ENCODE data around the gene CYFIP1.

CYFIP1 gene

DNA sequence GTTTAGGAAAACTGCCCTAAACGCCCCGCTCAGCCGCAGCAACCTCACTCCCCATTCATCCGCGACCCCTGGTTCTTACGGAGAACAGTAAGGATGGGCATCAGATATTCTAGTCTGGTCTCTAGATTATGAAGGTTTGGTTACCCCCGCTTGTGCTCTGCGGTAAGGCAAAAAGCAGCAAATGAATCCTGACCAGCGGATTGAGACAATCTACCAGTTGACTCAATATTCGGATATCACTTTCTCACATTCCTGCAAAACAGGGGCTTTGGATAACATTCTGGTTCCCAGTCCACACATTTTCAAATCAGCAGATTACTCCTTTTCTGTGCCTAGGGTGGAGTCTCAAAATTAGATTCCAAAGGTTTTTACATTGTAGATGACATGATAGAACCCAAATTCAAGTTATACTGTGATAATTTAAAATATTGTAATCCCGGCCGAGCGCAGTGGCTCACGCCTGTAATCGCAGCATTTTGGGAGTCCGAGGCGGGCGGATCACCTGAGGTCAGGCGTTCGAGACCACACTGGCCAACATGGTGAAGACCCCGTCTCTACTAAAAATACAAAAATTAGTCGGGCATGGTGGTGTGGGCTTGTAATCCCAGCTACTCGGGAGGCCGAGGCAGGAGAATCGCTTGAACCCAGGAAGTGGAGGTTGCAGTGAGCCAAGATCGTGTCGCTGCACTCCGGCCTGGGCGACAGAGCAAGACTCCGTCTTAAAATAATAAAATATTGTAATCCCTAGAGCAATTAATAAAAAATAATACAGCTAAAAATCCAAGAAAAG is 1.1 kb upstream of the CYFIP1 start:
- no peak for TF ChIP-seq JUND (IDR thresholded peaks at IDR 0.05; ENCODE audit: low read depth)
- in situ Hi-C loops (cut with HindIII; ENCODE audit: low pct_unique_long_range_greater_than_20kb, low sequenced_read_pairs): no loop called here
- no peak for DNase-seq (ENCODE audit: low read depth in 1 of 2, low spot score in 1 of 2)

DNA sequence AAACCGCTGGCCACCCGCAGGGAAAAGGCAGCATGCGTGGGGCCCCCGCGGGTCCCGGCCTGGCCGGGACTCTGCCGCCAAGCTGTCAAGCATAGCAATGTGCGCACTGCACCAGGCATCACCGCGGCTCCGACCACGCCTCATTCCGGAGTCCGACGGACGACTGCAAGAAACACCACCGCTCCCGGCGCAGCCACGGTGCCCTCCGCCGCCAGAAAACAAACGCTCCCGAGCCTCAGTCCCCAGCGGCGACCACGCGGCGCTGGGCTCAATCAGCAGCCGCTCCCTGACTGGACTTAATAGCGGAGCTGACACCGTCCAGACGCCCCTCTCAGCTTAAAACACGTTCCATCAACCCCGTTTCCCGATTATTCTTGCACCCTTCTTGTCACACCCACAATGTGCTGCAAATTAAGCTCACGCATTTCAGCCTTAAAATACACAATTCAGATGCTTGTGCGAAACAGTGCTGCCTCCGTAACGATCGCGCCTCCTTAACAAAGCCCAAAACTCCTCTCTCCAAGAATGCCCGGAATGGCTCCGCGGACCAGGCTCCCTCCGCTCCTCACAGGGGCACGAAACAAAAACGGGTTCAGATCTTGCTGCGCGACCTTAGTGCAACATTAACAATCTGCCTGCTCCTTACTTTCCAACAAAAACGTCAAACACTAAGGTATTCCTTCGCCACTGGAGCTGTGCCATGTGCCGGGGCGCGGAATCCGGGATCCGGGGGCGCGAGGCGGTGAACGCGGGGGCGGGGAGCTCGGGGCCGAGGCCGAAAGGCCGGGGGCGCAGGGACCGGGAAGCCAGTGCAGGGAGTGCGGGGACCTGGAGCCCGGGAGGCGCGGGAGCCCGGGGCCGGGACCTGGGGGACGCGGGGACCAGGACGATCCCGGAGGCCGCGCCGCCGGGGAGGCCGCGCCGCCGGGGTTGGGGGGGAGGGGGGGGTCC is 655 bp downstream of the CYFIP1 start:
- in situ Hi-C loops (cut with HindIII; ENCODE audit: low pct_unique_long_range_greater_than_20kb, low sequenced_read_pairs): no loop called here
- DNase-seq (ENCODE audit: low read depth in 1 of 2, low spot score in 1 of 2): peak; percentile 56 to 59
- TF ChIP-seq JUND (IDR thresholded peaks at IDR 0.05; ENCODE audit: low read depth): no peak

DNA sequence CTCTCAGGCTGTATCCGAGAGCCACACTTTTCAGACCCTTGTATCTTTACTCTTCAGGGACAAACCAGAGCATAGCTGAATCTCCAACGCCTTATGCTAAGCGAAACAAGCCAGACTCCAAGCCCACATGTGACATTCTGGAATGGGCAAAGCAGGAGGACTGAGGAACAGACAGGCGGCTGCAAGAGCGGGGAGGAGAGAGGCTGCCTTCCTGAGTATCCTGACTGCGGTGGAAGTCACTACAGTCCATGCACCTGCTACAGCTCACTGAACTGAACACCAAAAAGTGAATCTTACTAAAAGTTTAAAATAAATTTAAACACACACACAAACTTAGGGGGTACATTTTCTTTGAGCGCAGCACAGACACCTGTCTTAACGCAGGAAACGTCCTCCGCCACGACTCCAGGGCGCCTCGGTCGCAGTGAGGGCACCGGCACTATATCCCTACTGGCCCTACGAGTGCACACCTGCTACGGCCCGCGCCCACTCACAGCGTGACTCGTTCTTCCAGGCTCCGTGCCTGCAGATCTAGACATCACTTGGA is 1.4 kb downstream of the CYFIP1 start:
- in situ Hi-C loops (cut with HindIII; ENCODE audit: low pct_unique_long_range_greater_than_20kb, low sequenced_read_pairs): no loop called here

DNA sequence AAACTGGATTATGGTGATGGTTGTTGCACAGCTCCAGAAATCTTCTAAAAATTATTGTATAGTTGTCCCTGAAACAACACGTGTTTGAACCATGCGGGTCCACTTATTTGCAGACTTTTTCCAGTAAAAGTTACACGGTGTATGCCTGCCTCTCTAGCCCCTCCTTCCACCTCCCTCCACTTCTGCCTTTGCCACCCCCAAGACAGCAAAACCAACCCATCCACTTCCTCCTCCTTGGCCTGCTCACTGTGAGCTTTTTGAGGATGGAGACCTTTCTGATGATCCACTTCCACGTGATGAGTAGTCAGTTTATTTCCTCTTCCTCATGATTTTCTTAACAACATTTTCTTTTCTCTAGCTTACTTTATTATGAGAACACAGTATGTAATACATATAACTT is 5.4 kb downstream of the CYFIP1 start:
- DNase-seq (ENCODE audit: low read depth in 1 of 2, low spot score in 1 of 2): no peak
- no peak for TF ChIP-seq JUND (IDR thresholded peaks at IDR 0.05; ENCODE audit: low read depth)
- in situ Hi-C loops (cut with HindIII; ENCODE audit: low pct_unique_long_range_greater_than_20kb, low sequenced_read_pairs): no loop called here

More for the DNA sequence above, 1.4 kb downstream of the CYFIP1 start:
- DNase-seq (ENCODE audit: low read depth in 1 of 2, low spot score in 1 of 2): peak; percentile 33 to 52
- no peak for TF ChIP-seq JUND (IDR thresholded peaks at IDR 0.05; ENCODE audit: low read depth)

DNA sequence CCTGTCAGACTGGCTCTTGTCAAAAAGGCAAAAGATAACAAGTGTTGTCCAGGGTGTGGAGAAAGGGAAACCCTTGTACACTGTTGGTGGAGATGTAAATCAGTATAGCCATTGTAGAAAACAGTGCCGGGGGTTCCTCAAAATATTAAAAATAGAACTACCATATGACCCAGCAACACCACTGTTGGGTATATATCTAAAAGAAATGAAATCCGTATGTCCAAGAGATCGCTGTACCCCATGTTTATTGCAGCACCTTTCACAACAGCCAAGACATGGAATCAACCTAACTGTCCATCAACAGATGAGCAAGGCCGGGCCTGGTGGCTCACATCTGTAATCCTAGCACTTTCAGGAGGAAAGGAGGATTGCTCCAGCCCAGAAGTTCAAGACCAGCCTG is 6.2 kb downstream of the CYFIP1 start:
- DNase-seq (ENCODE audit: low read depth in 1 of 2, low spot score in 1 of 2): no peak
- TF ChIP-seq JUND (IDR thresholded peaks at IDR 0.05; ENCODE audit: low read depth): no peak
- in situ Hi-C loops (cut with HindIII; ENCODE audit: low pct_unique_long_range_greater_than_20kb, low sequenced_read_pairs): no loop called here

DNA sequence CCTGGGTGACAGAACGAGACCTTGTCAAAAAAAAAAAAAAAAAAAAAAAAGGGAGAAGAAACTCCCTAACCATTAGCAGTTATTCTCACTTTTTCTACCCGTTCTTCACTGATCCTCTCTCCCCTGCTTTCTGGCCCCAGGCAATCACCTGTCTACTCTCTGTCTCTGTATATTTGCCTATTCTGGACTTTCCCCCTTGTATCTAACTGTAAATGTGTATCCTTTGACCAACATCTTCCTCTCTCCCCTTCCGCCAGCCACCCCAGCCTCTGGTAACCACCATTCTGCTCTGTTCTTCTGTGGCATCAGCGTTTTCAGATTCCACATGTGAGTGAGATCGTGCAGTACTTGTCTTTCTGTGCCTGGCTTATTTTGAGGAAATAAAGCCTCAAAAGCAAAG is 6.9 kb downstream of the CYFIP1 start:
- no peak for TF ChIP-seq JUND (IDR thresholded peaks at IDR 0.05; ENCODE audit: low read depth)
- DNase-seq (ENCODE audit: low read depth in 1 of 2, low spot score in 1 of 2): no peak
- in situ Hi-C loops (cut with HindIII; ENCODE audit: low pct_unique_long_range_greater_than_20kb, low sequenced_read_pairs): no loop called here

DNA sequence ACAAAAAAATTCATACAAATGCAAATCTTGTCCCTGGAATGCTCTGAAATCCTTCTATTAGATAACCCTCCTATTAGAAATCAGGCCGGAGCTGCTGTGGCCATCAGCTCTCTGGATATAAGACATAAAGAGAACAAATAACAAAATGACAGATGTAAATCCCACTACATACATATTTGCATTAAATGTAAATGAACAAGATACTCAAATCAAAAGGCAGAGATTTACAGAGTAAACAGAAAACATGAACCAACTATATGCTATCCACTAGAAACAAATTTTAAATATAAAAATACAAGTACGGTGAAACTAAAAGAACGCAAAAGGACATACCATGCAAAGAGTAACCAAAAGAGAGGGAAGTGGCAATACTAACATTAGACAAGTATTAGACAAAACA is 10.7 kb downstream of the CYFIP1 start:
- no peak for DNase-seq (ENCODE audit: low read depth in 1 of 2, low spot score in 1 of 2)
- TF ChIP-seq JUND (IDR thresholded peaks at IDR 0.05; ENCODE audit: low read depth): no peak
- in situ Hi-C loops (cut with HindIII; ENCODE audit: low pct_unique_long_range_greater_than_20kb, low sequenced_read_pairs): no loop called here

DNA sequence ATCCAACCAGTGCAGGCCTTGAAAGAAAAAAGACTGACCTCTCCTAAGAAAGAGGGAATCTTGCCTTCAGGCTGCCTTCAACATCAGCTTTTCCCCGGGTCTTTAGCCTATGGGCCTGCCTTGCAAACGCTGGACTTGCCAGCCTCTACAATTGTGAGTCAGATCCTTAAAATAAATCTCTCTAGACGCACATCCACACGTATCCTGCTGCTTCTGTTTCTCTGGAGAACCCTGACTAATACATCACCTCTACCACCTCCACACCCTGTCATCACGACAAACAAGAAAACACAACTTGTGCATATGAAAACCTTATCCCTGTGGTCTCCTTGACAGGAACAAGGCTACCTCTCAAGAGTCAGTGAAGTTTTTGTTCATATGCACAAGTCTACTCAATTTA is 11.8 kb downstream of the CYFIP1 start:
- DNase-seq (ENCODE audit: low read depth in 1 of 2, low spot score in 1 of 2): no peak
- no peak for TF ChIP-seq JUND (IDR thresholded peaks at IDR 0.05; ENCODE audit: low read depth)
- in situ Hi-C loops (cut with HindIII; ENCODE audit: low pct_unique_long_range_greater_than_20kb, low sequenced_read_pairs): no loop called here

DNA sequence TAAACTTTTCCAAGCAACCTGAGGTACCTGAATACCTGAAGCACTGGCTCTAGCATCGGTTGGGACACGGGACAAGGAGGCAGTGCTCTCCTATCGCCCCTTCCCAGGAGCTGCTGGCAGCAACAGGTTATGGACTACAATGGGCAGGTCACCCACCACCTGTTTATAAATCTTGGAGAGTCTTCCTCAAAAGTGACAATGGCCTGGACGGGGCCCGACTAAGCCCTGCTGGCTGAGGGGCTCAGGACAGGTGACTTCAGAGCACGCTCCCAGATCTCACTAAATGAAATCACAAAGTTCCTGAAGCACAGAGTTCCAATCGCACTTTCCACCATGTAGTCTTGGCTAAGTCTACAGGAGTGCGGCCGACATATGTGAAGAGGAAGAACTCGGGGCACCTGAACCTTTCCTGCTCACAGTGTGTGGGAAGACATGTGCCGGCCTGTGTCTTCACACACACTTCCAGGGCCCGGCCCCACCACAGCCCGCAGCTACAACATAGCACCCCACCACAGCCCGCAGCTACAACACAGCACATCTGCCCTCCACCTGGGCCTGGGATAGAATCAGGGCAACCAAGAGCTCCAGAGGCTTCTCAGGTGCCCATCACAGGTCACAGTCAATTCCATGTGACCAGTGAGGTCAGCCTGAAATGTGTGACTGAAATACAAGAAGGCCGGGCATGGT is 12.9 kb downstream of the CYFIP1 start:
- in situ Hi-C loops (cut with HindIII; ENCODE audit: low pct_unique_long_range_greater_than_20kb, low sequenced_read_pairs): no loop called here
- no peak for DNase-seq (ENCODE audit: low read depth in 1 of 2, low spot score in 1 of 2)
- no peak for TF ChIP-seq JUND (IDR thresholded peaks at IDR 0.05; ENCODE audit: low read depth)

DNA sequence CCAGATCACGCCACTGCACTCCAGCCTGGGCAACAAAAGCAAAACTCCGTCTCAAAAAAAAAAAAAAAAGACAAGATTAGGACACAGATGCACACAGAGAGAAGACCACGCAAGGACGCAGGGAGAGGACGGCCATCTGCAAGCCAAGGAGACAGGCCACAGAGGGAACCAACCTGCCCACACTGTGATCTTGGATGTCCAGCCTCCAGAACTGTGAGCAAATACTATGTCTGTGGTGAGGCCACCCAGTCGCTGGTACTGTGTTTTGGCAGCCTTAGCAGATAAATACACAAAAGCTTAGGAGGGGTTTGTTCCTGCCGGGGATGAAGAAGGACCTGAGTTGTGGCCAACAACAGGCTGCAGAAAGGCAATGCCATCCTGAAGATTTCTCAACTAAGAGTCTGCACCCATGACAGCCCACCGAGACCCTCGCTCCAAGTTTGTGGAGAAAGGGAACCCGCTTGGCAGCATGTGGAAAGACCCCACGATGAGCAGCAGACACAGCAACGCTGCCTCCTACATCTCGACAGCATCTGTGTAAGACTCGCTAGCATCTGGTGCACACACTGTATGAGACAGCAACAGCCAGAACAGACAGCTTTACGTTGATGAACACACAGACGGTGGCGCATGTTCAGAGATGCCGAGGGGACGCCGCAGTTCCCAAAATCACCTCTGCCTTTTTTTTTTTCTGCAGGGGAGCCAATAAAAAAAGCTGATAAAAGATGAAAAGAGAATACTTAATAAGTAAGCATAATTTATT is 13.7 kb downstream of the CYFIP1 start:
- TF ChIP-seq JUND (IDR thresholded peaks at IDR 0.05; ENCODE audit: low read depth): no peak
- in situ Hi-C loops (cut with HindIII; ENCODE audit: low pct_unique_long_range_greater_than_20kb, low sequenced_read_pairs): no loop called here
- no peak for DNase-seq (ENCODE audit: low read depth in 1 of 2, low spot score in 1 of 2)

DNA sequence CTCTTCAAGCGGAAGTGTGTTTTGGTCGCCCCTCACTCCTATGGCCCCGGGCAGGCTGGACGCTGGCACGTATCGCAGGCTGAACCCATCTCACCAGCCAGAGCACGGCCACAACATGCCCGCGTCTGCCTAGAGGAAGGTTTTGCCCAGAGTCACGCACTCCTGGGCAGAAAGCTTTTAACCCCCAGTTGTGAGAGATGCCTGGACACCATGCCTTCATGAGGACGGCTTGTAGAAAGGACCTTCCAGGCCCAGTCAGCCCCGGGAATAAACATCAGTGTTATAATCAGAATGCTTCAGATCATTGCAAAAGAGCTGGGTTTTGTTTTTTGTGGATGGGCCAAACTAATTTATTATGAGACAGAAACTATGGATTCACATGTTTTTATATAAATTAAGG is 16.5 kb downstream of the CYFIP1 start:
- in situ Hi-C loops (cut with HindIII; ENCODE audit: low pct_unique_long_range_greater_than_20kb, low sequenced_read_pairs): no loop called here
- no peak for DNase-seq (ENCODE audit: low read depth in 1 of 2, low spot score in 1 of 2)
- TF ChIP-seq JUND (IDR thresholded peaks at IDR 0.05; ENCODE audit: low read depth): no peak

DNA sequence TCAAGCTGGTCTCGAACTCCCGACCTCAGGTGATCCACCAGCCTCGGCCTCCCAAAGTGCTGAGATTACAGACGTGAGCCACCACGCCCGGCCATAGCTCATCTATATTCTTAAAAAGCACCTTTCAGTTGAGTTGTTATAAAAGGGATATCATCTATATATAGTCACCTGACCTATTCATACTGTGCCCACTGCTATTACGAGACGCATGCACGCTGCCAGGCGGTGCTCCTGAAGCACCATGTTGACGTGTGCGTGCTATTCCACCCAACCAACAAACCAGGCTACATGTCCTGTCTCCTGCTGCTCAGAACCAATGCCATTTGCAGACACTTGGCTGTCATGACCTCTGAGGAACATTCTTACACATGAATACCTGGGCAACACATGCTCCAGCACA is 17.6 kb downstream of the CYFIP1 start:
- in situ Hi-C loops (cut with HindIII; ENCODE audit: low pct_unique_long_range_greater_than_20kb, low sequenced_read_pairs): no loop called here
- DNase-seq (ENCODE audit: low read depth in 1 of 2, low spot score in 1 of 2): no peak
- no peak for TF ChIP-seq JUND (IDR thresholded peaks at IDR 0.05; ENCODE audit: low read depth)
